SK-N-SH (cell line): ENCODE measurements around the gene TACR2. TPM values are rescaled to one million over a fixed set of nuclear protein-coding genes. Genes with fewer than 3 reads are reported as not detected.

ENCODE experiments used
- CTCF ChIA-PET: fragments of 300-600, 350-600 bp; formaldehyde crosslinking; extraction: SDS; loops from one replicate; lab custom pipeline; 2021; lab: Yijun Ruan, JAX
- POLR2A ChIA-PET: fragments of 350-600 bp; sonication (Branson Sonifier 250); formaldehyde crosslinking; extraction: SDS; loops from one replicate; lab custom pipeline; 2020; ENCODE audit warnings: antibody characterized with exemption, inconsistent platforms; lab: Yijun Ruan, JAX
- DNase-seq: peaks from one replicate; pipeline ENCODE4 v3.0.0; 2012
- H2AFZ ChIP-seq: fragments of 200-600 bp; sonication (generic); 2 replicates; pipeline ENCODE4 v1.8.1; 2016; ENCODE audit warnings: antibody characterized with exemption, mild to moderate bottlenecking, low read depth
- H3F3A ChIP-seq: fragments of 200-600 bp; sonication (generic); replicated peaks from 2 replicates; pipeline ENCODE3; 2016; ENCODE audit warnings: antibody characterized with exemption, mild to moderate bottlenecking; ENCODE audit not compliant: insufficient read depth
- H3K27ac ChIP-seq, 2 experiments: fragments of 200-500 bp in 1 of 2; fragments of 200-600 bp in 1 of 2; sonication (Bioruptor generic) in 1 of 2; sonication (generic), shearing (Covaris generic) in 1 of 2; 2 replicates each; pipeline versions ENCODE4 v1.5.1 to v1.6.1; 2014 to 2016; ENCODE audit warnings: low read depth in 2 of 2, inconsistent platforms in 1 of 2, low read length in 1 of 2, mild to moderate bottlenecking in 1 of 2, mixed read lengths in 1 of 2
- H3K27me3 ChIP-seq: fragments of 200-600 bp; sonication (generic), shearing (Covaris generic); 2 replicates; pipeline ENCODE4 v1.6.1; 2016; ENCODE audit warnings: mixed run types; ENCODE audit not compliant: insufficient read depth
- H3K36me3 ChIP-seq, 2 experiments: fragments of 200-500 bp in 1 of 2; fragments of 200-600 bp in 1 of 2; sonication (Bioruptor generic) in 1 of 2; sonication (generic) in 1 of 2; replicated peaks in 1 of 2; 2 replicates each; pipeline versions ENCODE3 to v1.5.1; 2014 to 2016; ENCODE audit warnings: low read length in 1 of 2, mild to moderate bottlenecking in 1 of 2; ENCODE audit not compliant: insufficient read depth in 2 of 2, control insufficient read depth in 1 of 2
- H3K4me1 ChIP-seq, 2 experiments: fragments of 200-500 bp in 1 of 2; fragments of 200-600 bp in 1 of 2; sonication (Bioruptor generic) in 1 of 2; sonication (generic), shearing (Covaris generic) in 1 of 2; 2 replicates each; pipeline versions ENCODE4 v1.5.1 to v1.6.1; 2014 to 2016; ENCODE audit warnings: low read depth in 1 of 2, low read length in 1 of 2, mixed run types in 1 of 2; ENCODE audit not compliant: insufficient read depth in 2 of 2, control insufficient read depth in 1 of 2
- H3K4me2 ChIP-seq: fragments of 200-600 bp; sonication (generic), shearing (Covaris generic); 2 replicates; pipeline ENCODE4 v1.6.1; 2017; ENCODE audit warnings: mixed run types
- H3K4me3 ChIP-seq, 2 experiments: fragments of 200-500 bp in 1 of 2; fragments of 200-600 bp in 1 of 2; sonication (Bioruptor generic) in 1 of 2; sonication (generic), shearing (Covaris generic) in 1 of 2; 2 replicates each; pipeline versions ENCODE4 v1.5.1 to v1.8.1; 2014 to 2016; ENCODE audit warnings: low read depth in 2 of 2, inconsistent platforms in 1 of 2, low read length in 1 of 2, mild to moderate bottlenecking in 1 of 2, mixed read lengths in 1 of 2, moderate library complexity in 1 of 2
- H3K79me2 ChIP-seq: fragments of 200-600 bp; sonication (generic); 2 replicates; pipeline ENCODE4 v1.8.1; 2017; ENCODE audit warnings: mild to moderate bottlenecking; ENCODE audit not compliant: insufficient read depth
- H3K9ac ChIP-seq: fragments of 200-600 bp; sonication (generic); 2 replicates; pipeline ENCODE4 v1.6.1; 2017; ENCODE audit warnings: mixed run types
- H3K9me2 ChIP-seq: fragments of 200-600 bp; sonication (generic); 2 replicates; pipeline ENCODE4 v1.6.1; 2017; ENCODE audit warnings: mixed run types
- H3K9me3 ChIP-seq: fragments of 200-600 bp; sonication (generic); 2 replicates; pipeline ENCODE4 v1.6.1; 2017; ENCODE audit warnings: mixed run types, mild to moderate bottlenecking, moderate library complexity
- H4K20me1 ChIP-seq: fragments of 200-600 bp; sonication (generic); 2 replicates; pipeline ENCODE4 v1.6.1; 2017; ENCODE audit warnings: mild to moderate bottlenecking, mixed run types; ENCODE audit not compliant: insufficient read depth
- CHD2 ChIP-seq: fragments of 150-350 bp; IDR thresholded peaks from 2 replicates; pipeline ENCODE4 v1.6.1; 2018; ENCODE audit warnings: low read length; ENCODE audit not compliant: partially characterized antibody
- CTCF ChIP-seq: fragments of 200-600 bp; sonication (generic); IDR thresholded peaks from 2 replicates; pipeline ENCODE4 v1.6.1; 2017; ENCODE audit warnings: antibody characterized with exemption, mild to moderate bottlenecking, moderate library complexity
- FOSL2 ChIP-seq: IDR thresholded peaks from 2 replicates; pipeline ENCODE4 v1.4.0; 2012; ENCODE audit warnings: low read depth, mild to moderate bottlenecking, moderate library complexity, borderline replicate concordance
- GABPA ChIP-seq: IDR thresholded peaks from 2 replicates; pipeline ENCODE4 v1.4.0; 2012; ENCODE audit warnings: low read depth, mild to moderate bottlenecking
- GATA2 ChIP-seq: sonication (generic); formaldehyde crosslinking; IDR thresholded peaks from 2 replicates; pipeline ENCODE4 v1.5.0; 2020; ENCODE audit warnings: mild to moderate bottlenecking, missing genetic modification reagents
- MEF2A ChIP-seq: IDR thresholded peaks from 2 replicates; pipeline ENCODE4 v1.4.0; 2012; ENCODE audit warnings: low read depth, borderline replicate concordance
- MXI1 ChIP-seq: IDR thresholded peaks from 2 replicates; pipeline ENCODE4 v1.6.1; 2012; ENCODE audit warnings: mild to moderate bottlenecking, low read depth, low read length, improper control_type of control experiment
- NFIC ChIP-seq: IDR thresholded peaks from 2 replicates; pipeline ENCODE4 v1.4.0; 2012; ENCODE audit warnings: borderline replicate concordance
- PBX3 ChIP-seq: IDR thresholded peaks from 2 replicates; pipeline ENCODE4; 2012
- POLR2AphosphoS5 ChIP-seq: IDR thresholded peaks from 2 replicates; pipeline ENCODE4 v1.6.1; 2012; ENCODE audit warnings: low read depth, low read length
- RCOR1 ChIP-seq: fragments of 150-350 bp; IDR thresholded peaks from 2 replicates; pipeline ENCODE4 v1.6.1; 2017; ENCODE audit warnings: antibody characterized with exemption, low read length
- RXRA ChIP-seq: IDR thresholded peaks from 2 replicates; pipeline ENCODE4 v1.4.0; 2012; ENCODE audit warnings: low read depth, mild to moderate bottlenecking, borderline replicate concordance
- SMC3 ChIP-seq: IDR thresholded peaks from 2 replicates; pipeline ENCODE4 v1.6.1; 2012; ENCODE audit warnings: low read depth, low read length, improper control_type of control experiment
- TAF1 ChIP-seq: IDR thresholded peaks from 2 replicates; pipeline ENCODE4 v1.6.1; 2012; ENCODE audit warnings: low read depth, mild to moderate bottlenecking, low read length, moderate library complexity, borderline replicate concordance
- TCF12 ChIP-seq: IDR thresholded peaks from 2 replicates; pipeline ENCODE4 v1.4.0; 2012
- TEAD4 ChIP-seq: IDR thresholded peaks from 2 replicates; pipeline ENCODE4 v1.4.0; 2012; ENCODE audit warnings: mild to moderate bottlenecking, borderline replicate concordance; ENCODE audit not compliant: insufficient read depth
- ZBTB33 ChIP-seq: IDR thresholded peaks from 2 replicates; pipeline ENCODE4 v1.4.0; 2012; ENCODE audit warnings: low read depth, borderline replicate concordance
- WGBS: methylation state at CpG from one replicate; pipeline ENCODE4 v1.1.6; 2017; ENCODE audit warnings: low lambda C conversion rate; 5-methylcytosine and 5-hydroxymethylcytosine counted together
- polyA plus RNA-seq, 3 experiments: library from polyadenylated mRNA; depleted of rRNA; stranded (reverse); fragments of >200 nt; gene quantifications; 2 replicates each; pipeline ENCODE4 v1.2.3, GENCODE V29; 2012
- TF ChIP-seq, protein P1 (sequence below): IDR thresholded peaks from 2 replicates; pipeline ENCODE4 v1.6.1; 2012; ENCODE audit warnings: mild to moderate bottlenecking, low read depth, low read length, moderate library complexity

The TACR2 gene
- polyA plus RNA-seq, 1 of the 3 experiments (the other 2 are of a cell fraction) = 0.02 TPM

- Histone ChIP-seq H2AFZ (no peak overlapping the region), H3K79me2 (peaks cover 8% of the 10 kb centered on the region; the same call in 1 of the 2 replicates), H3K27ac (no peak overlapping the region), H3K9ac (no peak overlapping the region), H3K9me2 (no peaks in the 10 kb centered on the region), H3K4me3 (no peak overlapping the region), H3K27me3 (no peaks in the 10 kb centered on the region), H3K9me3 (no peaks in the 10 kb centered on the region), H3K36me3 (peaks cover 20 to 31% of the 10 kb centered on the region in 2 experiments), H3K4me2 (no peak overlapping the region), H4K20me1 (no peaks in the 10 kb centered on the region), H3K4me1 (peaks cover 6 to 9% of the 10 kb centered on the region in 2 experiments; a peak in 2 of 4 replicates), H3F3A (peaks cover 1% of the 10 kb centered on the region)
- POLR2A ChIA-PET = no interaction called here
- CTCF ChIA-PET = interaction anchor here (0.7 to 1.7 kb wide), 3 partner anchors 15 to 669 kb away, joined by 3 to 5 read pairs (median 3); no protein-coding TSS in a partner anchor
- DNase-seq = no peak
- no peak for TF ChIP-seq GATA2
- TF ChIP-seq MXI1 = no peak
- no peak for TF ChIP-seq TEAD4
- TF ChIP-seq MEF2A = no peak
- TF ChIP-seq NFIC = no peak
- no peak for TF ChIP-seq SMC3
- no peak for TF ChIP-seq ZBTB33
- TF ChIP-seq RXRA = no peak
- no peak for TF ChIP-seq TCF12
- TF ChIP-seq GABPA = no peak
- no peak for TF ChIP-seq RCOR1
- TF ChIP-seq CHD2 = no peak
- TF ChIP-seq, protein P1, sequence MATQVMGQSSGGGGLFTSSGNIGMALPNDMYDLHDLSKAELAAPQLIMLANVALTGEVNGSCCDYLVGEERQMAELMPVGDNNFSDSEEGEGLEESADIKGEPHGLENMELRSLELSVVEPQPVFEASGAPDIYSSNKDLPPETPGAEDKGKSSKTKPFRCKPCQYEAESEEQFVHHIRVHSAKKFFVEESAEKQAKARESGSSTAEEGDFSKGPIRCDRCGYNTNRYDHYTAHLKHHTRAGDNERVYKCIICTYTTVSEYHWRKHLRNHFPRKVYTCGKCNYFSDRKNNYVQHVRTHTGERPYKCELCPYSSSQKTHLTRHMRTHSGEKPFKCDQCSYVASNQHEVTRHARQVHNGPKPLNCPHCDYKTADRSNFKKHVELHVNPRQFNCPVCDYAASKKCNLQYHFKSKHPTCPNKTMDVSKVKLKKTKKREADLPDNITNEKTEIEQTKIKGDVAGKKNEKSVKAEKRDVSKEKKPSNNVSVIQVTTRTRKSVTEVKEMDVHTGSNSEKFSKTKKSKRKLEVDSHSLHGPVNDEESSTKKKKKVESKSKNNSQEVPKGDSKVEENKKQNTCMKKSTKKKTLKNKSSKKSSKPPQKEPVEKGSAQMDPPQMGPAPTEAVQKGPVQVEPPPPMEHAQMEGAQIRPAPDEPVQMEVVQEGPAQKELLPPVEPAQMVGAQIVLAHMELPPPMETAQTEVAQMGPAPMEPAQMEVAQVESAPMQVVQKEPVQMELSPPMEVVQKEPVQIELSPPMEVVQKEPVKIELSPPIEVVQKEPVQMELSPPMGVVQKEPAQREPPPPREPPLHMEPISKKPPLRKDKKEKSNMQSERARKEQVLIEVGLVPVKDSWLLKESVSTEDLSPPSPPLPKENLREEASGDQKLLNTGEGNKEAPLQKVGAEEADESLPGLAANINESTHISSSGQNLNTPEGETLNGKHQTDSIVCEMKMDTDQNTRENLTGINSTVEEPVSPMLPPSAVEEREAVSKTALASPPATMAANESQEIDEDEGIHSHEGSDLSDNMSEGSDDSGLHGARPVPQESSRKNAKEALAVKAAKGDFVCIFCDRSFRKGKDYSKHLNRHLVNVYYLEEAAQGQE = no peak
- TF ChIP-seq PBX3 = no peak
- TF ChIP-seq CTCF = no peak
- TF ChIP-seq FOSL2 = no peak
- no peak for TF ChIP-seq TAF1
- TF ChIP-seq POLR2AphosphoS5 = no peak
- WGBS = 95% methylated on average over 4 of the region's 4 CpGs
These were observed 49.2 kb downstream of the TACR2 start for GRCh38 chr10:69367469-69367868.
